GM12878 (cell line): ENCODE results near the gene STATH. TPM values are rescaled to one million over a fixed set of nuclear protein-coding genes. Genes with fewer than 3 reads are reported as not detected.

Experiments
- ATAC-seq: fragments of 200-7000 bp; cut with Tn5 transposase; 3 replicates; pipeline ENCODE4 v1.9.1; 2020; ENCODE audit warnings: mild to moderate bottlenecking, moderate library complexity
- BruUV-seq: library from RNA; stranded (reverse); fragments of 400-500 nt; replicated peaks from 2 replicates; lab custom pipeline; 2021; lab: Mats Ljungman, UMichigan
- CTCF ChIA-PET: fragments of 300-600 bp; sonication (Branson Sonifier 250); formaldehyde crosslinking; extraction: SDS; loops from one replicate; lab custom pipeline; 2021; ENCODE audit warnings: inconsistent platforms; lab: Yijun Ruan, JAX
- POLR2A ChIA-PET: fragments of 350-600 bp; formaldehyde crosslinking; extraction: SDS; loops from one replicate; lab custom pipeline; 2021; ENCODE audit warnings: inconsistent platforms; lab: Charles Lee
- RAD21 ChIA-PET: fragments of 300-600 bp; sonication (Branson Sonifier 250); formaldehyde crosslinking; loops from one replicate; lab custom pipeline; 2023; ENCODE audit warnings: antibody characterized with exemption; ENCODE audit not compliant: unreplicated experiment; lab: Charles Lee
- SMC1A ChIA-PET: fragments of 300-600 bp; sonication (Branson Sonifier 250); formaldehyde crosslinking; loops from one replicate; lab custom pipeline; 2023; ENCODE audit not compliant: unreplicated experiment, uncharacterized antibody; lab: Charles Lee
- DNase-seq: peaks from one replicate; pipeline ENCODE4 v3.0.0-alpha.2; 2011; ENCODE audit warnings: low read depth, low spot score
- FAIRE-seq: peaks from 3 replicates; lab custom pipeline; 2011; peaks lifted over from hg19 to GRCh38; lab: Jason Lieb, UNC
- H2AFZ ChIP-seq: 2 replicates; pipeline ENCODE4 v1.6.0; 2011; ENCODE audit warnings: low read depth, low read length, control low read depth; ENCODE audit not compliant: control insufficient read depth
- H3K27ac ChIP-seq: 2 replicates; pipeline ENCODE4 v1.5.1; 2011; ENCODE audit warnings: control low read depth; ENCODE audit not compliant: control insufficient read depth, insufficient read depth
- H3K27me3 ChIP-seq, 2 experiments: replicated peaks in 1 of 2; 2 replicates each; pipeline versions ENCODE4 v1.6.0 to v1.6.1; 2011; ENCODE audit warnings: low read length in 1 of 2; ENCODE audit not compliant: control insufficient read depth in 2 of 2, insufficient read depth in 2 of 2
- H3K36me3 ChIP-seq, 2 experiments: 2 replicates each; pipeline ENCODE4 v1.5.1; 2011; ENCODE audit warnings: low read length in 1 of 2; ENCODE audit not compliant: control insufficient read depth in 2 of 2, insufficient read depth in 2 of 2
- H3K4me1 ChIP-seq: 2 replicates; pipeline ENCODE4 v1.6.1; 2011; ENCODE audit warnings: mild to moderate bottlenecking, low read length, moderate library complexity, mixed read lengths; ENCODE audit not compliant: control insufficient read depth, insufficient read depth
- H3K4me2 ChIP-seq: 2 replicates; pipeline ENCODE4 v1.6.0; 2011; ENCODE audit warnings: control low read depth; ENCODE audit not compliant: control insufficient read depth, insufficient read depth
- H3K4me3 ChIP-seq: fragments of 200-600 bp; sonication (generic); 2 replicates; pipeline ENCODE4 v1.5.1; 2016
- H3K79me2 ChIP-seq: 2 replicates; pipeline ENCODE4 v1.6.0; 2011; ENCODE audit warnings: low read length; ENCODE audit not compliant: control insufficient read depth, insufficient read depth
- H3K9ac ChIP-seq: 2 replicates; pipeline ENCODE4 v1.8.0; 2011; ENCODE audit warnings: low read length, control low read depth, mixed read lengths; ENCODE audit not compliant: control insufficient read depth, insufficient read depth
- H3K9me3 ChIP-seq: replicated peaks from 3 replicates; pipeline ENCODE4 v1.5.1; 2011; ENCODE audit warnings: mild to moderate bottlenecking, low read length; ENCODE audit not compliant: control insufficient read depth, insufficient read depth
- H4K20me1 ChIP-seq: 2 replicates; pipeline ENCODE4 v1.6.0; 2011; ENCODE audit not compliant: control insufficient read depth, insufficient read depth
- BACH1 ChIP-seq: fragments of 450-650 bp; IDR thresholded peaks from 2 replicates; pipeline ENCODE4 v1.6.1; 2017; ENCODE audit warnings: mild to moderate bottlenecking, borderline replicate concordance
- BRCA1 ChIP-seq: IDR thresholded peaks from 2 replicates; pipeline ENCODE4 v1.6.1; 2011; ENCODE audit warnings: low read depth, low read length, improper control_type of control experiment
- HSF1 ChIP-seq: fragments of 150-350 bp; IDR thresholded peaks from 2 replicates; pipeline ENCODE4 v1.6.1; 2014; ENCODE audit warnings: mild to moderate bottlenecking, low read depth, low read length
- RCOR1 ChIP-seq: conservative IDR thresholded peaks from 2 replicates; pipeline ENCODE4 v1.6.1; 2012; ENCODE audit warnings: low read depth, low read length, improper control_type of control experiment
- TAF1 ChIP-seq: IDR thresholded peaks from 2 replicates; pipeline ENCODE4 v1.6.1; 2011; ENCODE audit warnings: mild to moderate bottlenecking, low read depth, low read length, borderline replicate concordance
- ZBTB4 ChIP-seq: fragments of 450-650 bp; formaldehyde crosslinking; IDR thresholded peaks from 2 replicates; pipeline ENCODE4 v1.4.0; 2022; ENCODE audit warnings: mild to moderate bottlenecking, moderate library complexity
- ZNF592 ChIP-seq: fragments of 450-650 bp; IDR thresholded peaks from 2 replicates; pipeline ENCODE4 v1.6.1; 2017; ENCODE audit warnings: mild to moderate bottlenecking, moderate library complexity
- WGBS: methylation state at CpG from one replicate; pipeline ENCODE4 v1.1.6; 2016; ENCODE audit warnings: low lambda C conversion rate; ENCODE audit not compliant: insufficient replicate concordance, insufficient coverage; ENCODE audit errors: missing lambda C conversion rate; 5-methylcytosine and 5-hydroxymethylcytosine counted together
- in situ Hi-C: fragments of 300-500 bp; cut with MboI; formaldehyde crosslinking; loops from 9 replicates; pipeline ENCODE4 v1.14.3; 2018; ENCODE audit warnings: mixed read lengths
- intact Hi-C: fragments of 100-400 bp; cut with micrococcal nuclease; formaldehyde crosslinking; loops from one replicate; pipeline ENCODE4 v1.14.2; 2022; ENCODE audit not compliant: unreplicated experiment
- polyA plus RNA-seq, 11 experiments: library from polyadenylated mRNA; depleted of rRNA in 4 of 11; unstranded in 6 of 11; stranded (reverse) in 5 of 11; fragments of >200 nt; fragmentation: Nextera tagmentation in 4 of 11; fragmentation: Illumina TruSeq in 1 of 11; extraction: Ambion mirVana in 4 of 11; extraction: Trizol in 1 of 11; gene quantifications; 1 replicate in 1 of 11; 2 replicates in 10 of 11; pipeline versions ENCODE4 v1.2.1 to v1.2.3, GENCODE V29; 2011 to 2016; ENCODE audit warnings: inconsistent platforms in 2 of 11, missing spikeins in 2 of 11, low read depth in 1 of 11
- total RNA-seq, 4 experiments: library from RNA; depleted of rRNA in 3 of 4; stranded (reverse); fragments of >200 nt in 3 of 4; fragmentation: Illumina TruSeq in 1 of 4; extraction: Trizol in 1 of 4; gene quantifications; 2 replicates each; pipeline versions ENCODE4 v1.2.1 to v1.2.3, GENCODE V29; 2013 to 2021

STATH gene
- total and polyA plus RNA-seq, 10 of the 15 experiments (the other 5 are each of a cell fraction or from before 2014, with no cell fraction given): 0.21 TPM; not detected in 9

- 49% methylated on average over 4 of the region's 4 CpGs for WGBS
These were observed 4.8 kb upstream of the STATH start for GRCh38 chr4:69991016-69991415.

More at GRCh38 chr4:69991016-69991415, 4.8 kb upstream of the STATH start:
- Histone ChIP-seq H2AFZ (no peak overlapping the region), H3K4me1 (no peaks in the 10 kb centered on the region), H3K4me2 (no peak overlapping the region), H3K27ac (no peak overlapping the region), H3K9ac (no peak overlapping the region), H3K4me3 (no peak overlapping the region), H3K79me2 (no peaks in the 10 kb centered on the region), H4K20me1 (no peaks in the 10 kb centered on the region), H3K36me3 (no peaks in the 10 kb centered on the region), H3K9me3 (no peaks in the 10 kb centered on the region), H3K27me3 (no peaks in the 10 kb centered on the region)
- no peak for DNase-seq
- CTCF ChIA-PET: no interaction called here
- no TSS peak for BruUV-seq
- intact Hi-C loops: no loop called here
- POLR2A ChIA-PET: no interaction called here
- TF ChIP-seq BACH1: no peak
- no peak for TF ChIP-seq ZBTB4 (CRISPR knock-in tag)
- TF ChIP-seq BRCA1: no peak
- no peak for TF ChIP-seq RCOR1
- TF ChIP-seq TAF1: no peak
- TF ChIP-seq ZNF592: no peak
- no peak for TF ChIP-seq HSF1
- SMC1A ChIA-PET: interaction anchor here (0.6 kb wide), 1 partner anchor 436 kb away, joined by 3 read pairs; no protein-coding TSS in a partner anchor
- in situ Hi-C loops: no loop called here
- RAD21 ChIA-PET: no interaction called here
- no peak for FAIRE-seq
- ATAC-seq: no peak
